ENCODE data around the gene CCDC141.

The CCDC141 gene

GRCh38 chr2:178787155-178787554 lies 262.8 kb downstream of the CCDC141 start:
- no peak overlapping the region for H3K4me3 ChIP-seq (ENCODE audit: low read length)
- no peaks in the 10 kb centered on the region for H3K79me2 ChIP-seq (ENCODE audit: control insufficient read depth, low read length)
- no peaks in the 10 kb centered on the region for H3K27me3 ChIP-seq (ENCODE audit: control insufficient read depth, low read length)
- no peak overlapping the region for H3K27ac ChIP-seq (ENCODE audit: low read depth, low read length)
- no peak overlapping the region for H3K4me2 ChIP-seq (ENCODE audit: low read length)
- H3K9me3 ChIP-seq (ENCODE audit: control insufficient read depth, insufficient read depth, low read length) = no peaks in the 10 kb centered on the region
- H3K36me3 ChIP-seq (ENCODE audit: control insufficient read depth, low read length) = no peaks in the 10 kb centered on the region
- no peaks in the 10 kb centered on the region for H4K20me1 ChIP-seq (ENCODE audit: control insufficient read depth, insufficient read depth, low read depth, low read length)
- no peaks in the 10 kb centered on the region for H3F3A ChIP-seq (ENCODE audit: control insufficient read depth, insufficient read depth)
- no peaks in the 10 kb centered on the region for H3K4me1 ChIP-seq (ENCODE audit: control insufficient read depth, low read length)
- no peaks in the 10 kb centered on the region for H3K9me2 ChIP-seq (replicated peaks; ENCODE audit: control insufficient read depth, low read length)
- TF ChIP-seq CTCF (IDR thresholded peaks at IDR 0.05; ENCODE audit: low read depth, low read length, poor library complexity, severe bottlenecking) (no peak), EZH2phosphoT487 (IDR thresholded peaks at IDR 0.05; ENCODE audit: borderline replicate concordance, low read length) (no peak)

GRCh38 chr2:178783889-178784288 lies 266.0 kb downstream of the CCDC141 start:
- no peak for TF ChIP-seq EZH2phosphoT487 (IDR thresholded peaks at IDR 0.05; ENCODE audit: borderline replicate concordance, low read length)
- no peak for TF ChIP-seq CTCF (IDR thresholded peaks at IDR 0.05; ENCODE audit: low read depth, low read length, poor library complexity, severe bottlenecking)
- H4K20me1 ChIP-seq (ENCODE audit: control insufficient read depth, insufficient read depth, low read depth, low read length) = no peaks in the 10 kb centered on the region
- H3K4me1 ChIP-seq (ENCODE audit: control insufficient read depth, low read length) = no peaks in the 10 kb centered on the region
- no peaks in the 10 kb centered on the region for H3K36me3 ChIP-seq (ENCODE audit: control insufficient read depth, low read length)
- no peaks in the 10 kb centered on the region for H3K9me2 ChIP-seq (replicated peaks; ENCODE audit: control insufficient read depth, low read length)
- H3K9me3 ChIP-seq (ENCODE audit: control insufficient read depth, insufficient read depth, low read length) = no peaks in the 10 kb centered on the region
- H3K79me2 ChIP-seq (ENCODE audit: control insufficient read depth, low read length) = no peaks in the 10 kb centered on the region
- H3F3A ChIP-seq (ENCODE audit: control insufficient read depth, insufficient read depth) = no peaks in the 10 kb centered on the region
- no peak overlapping the region for H3K4me2 ChIP-seq (ENCODE audit: low read length)
- H3K4me3 ChIP-seq (ENCODE audit: low read length) = no peak overlapping the region
- H3K27ac ChIP-seq (ENCODE audit: low read depth, low read length) = no peak overlapping the region
- no peaks in the 10 kb centered on the region for H3K27me3 ChIP-seq (ENCODE audit: control insufficient read depth, low read length)

GRCh38 chr2:178782236-178782635 lies 267.7 kb downstream of the CCDC141 start:
- Histone ChIP-seq H3K79me2 (ENCODE audit: control insufficient read depth, low read length) (no peaks in the 10 kb centered on the region), H3K27ac (ENCODE audit: low read depth, low read length) (no peak overlapping the region), H3K9me2 (replicated peaks; ENCODE audit: control insufficient read depth, low read length) (no peaks in the 10 kb centered on the region), H3K4me1 (ENCODE audit: control insufficient read depth, low read length) (no peaks in the 10 kb centered on the region), H3K36me3 (ENCODE audit: control insufficient read depth, low read length) (no peaks in the 10 kb centered on the region), H3K9me3 (ENCODE audit: control insufficient read depth, insufficient read depth, low read length) (no peaks in the 10 kb centered on the region), H3F3A (ENCODE audit: control insufficient read depth, insufficient read depth) (no peaks in the 10 kb centered on the region), H4K20me1 (ENCODE audit: control insufficient read depth, insufficient read depth, low read depth, low read length) (no peaks in the 10 kb centered on the region), H3K4me3 (ENCODE audit: low read length) (no peak overlapping the region), H3K4me2 (ENCODE audit: low read length) (no peak overlapping the region), H3K27me3 (ENCODE audit: control insufficient read depth, low read length) (no peaks in the 10 kb centered on the region)
- TF ChIP-seq EZH2phosphoT487 (IDR thresholded peaks at IDR 0.05; ENCODE audit: borderline replicate concordance, low read length) (no peak), CTCF (IDR thresholded peaks at IDR 0.05; ENCODE audit: low read depth, low read length, poor library complexity, severe bottlenecking) (no peak)
